NCI-H510A treated with DMSO at 0.1 percent for 48 hours (cell line): ENCODE measurements around the gene IL21R.
A peak's percentile ranks its signal among the peaks of the same experiment; 100 is the strongest.

Source experiments
- DNase-seq: peaks from one replicate; lab custom pipeline; 2025; lab: John Stamatoyannopoulos, UW

IL21R gene

DNA sequence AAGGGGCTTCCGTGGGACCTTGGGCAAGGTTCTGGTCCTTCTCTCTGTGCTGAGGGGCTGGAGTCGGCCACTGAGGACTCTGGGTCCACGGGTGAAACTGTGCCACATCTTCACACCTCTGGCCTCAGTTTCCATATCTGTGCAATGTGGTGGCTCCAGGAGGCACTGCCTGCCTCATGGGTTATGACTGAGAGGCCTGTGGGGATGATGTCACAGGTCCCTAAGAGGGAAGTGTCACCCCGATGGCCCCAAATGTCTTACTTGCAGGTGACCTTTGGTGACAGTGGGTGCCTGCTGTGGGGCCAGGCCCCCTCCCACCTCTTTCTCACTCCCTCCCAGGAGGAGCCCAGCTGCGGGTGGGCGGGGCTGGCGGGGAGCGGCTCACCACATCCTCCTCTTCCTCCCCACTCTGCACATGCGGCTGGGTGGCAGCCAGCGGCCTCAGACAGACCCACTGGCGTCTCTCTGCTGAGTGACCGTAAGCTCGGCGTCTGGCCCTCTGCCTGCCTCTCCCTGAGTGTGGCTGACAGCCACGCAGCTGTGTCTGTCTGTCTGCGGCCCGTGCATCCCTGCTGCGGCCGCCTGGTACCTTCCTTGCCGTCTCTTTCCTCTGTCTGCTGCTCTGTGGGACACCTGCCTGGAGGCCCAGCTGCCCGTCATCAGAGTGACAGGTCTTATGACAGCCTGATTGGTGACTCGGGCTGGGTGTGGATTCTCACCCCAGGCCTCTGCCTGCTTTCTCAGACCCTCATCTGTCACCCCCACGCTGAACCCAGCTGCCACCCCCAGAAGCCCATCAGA, at the start of gene IL21R:
TSS of gene IL21R (plus strand) at position 407 of the 801 bp plus-strand sequence. CDS start 27,898 bp downstream, outside the sequence.
- peak; percentile 39 for DNase-seq

DNA sequence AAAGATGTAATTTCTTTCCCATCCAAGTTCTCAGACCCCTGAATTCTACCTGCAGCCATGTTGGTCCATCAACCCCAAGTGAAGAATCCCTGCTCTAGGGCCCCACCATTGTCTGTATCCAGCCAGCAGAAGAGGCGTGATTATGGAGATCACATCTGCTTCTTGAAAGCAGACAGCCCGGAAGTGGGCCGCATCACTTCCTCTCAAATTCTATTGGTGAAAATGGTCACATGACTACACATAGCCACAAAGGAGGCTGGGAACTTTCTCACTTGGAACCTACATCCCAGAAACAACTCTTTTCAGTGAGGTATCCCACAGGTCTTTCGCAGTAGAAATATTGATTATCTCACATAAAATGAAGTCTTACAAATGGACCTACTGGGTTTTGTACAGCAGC, 48.1 kb upstream of the IL21R start:
- DNase-seq: no peak

DNA sequence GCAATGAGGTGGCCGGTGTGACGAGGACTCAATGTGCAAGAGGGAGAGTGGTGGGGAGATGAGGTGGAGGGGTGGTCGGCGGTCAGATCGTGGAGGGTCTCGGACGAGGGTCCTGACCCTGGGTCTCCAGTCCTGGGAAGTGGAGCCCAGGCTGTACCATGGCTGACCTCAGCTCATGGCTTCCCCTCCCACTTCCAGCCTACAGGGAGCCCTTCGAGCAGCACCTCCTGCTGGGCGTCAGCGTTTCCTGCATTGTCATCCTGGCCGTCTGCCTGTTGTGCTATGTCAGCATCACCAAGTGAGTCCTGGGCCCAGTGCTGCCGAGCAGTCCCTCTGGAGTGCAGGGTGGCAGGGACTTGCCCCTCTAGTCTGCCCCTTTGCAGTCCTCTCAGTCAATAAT, 46.4 kb upstream of the IL21R start:
- no peak for DNase-seq

DNA sequence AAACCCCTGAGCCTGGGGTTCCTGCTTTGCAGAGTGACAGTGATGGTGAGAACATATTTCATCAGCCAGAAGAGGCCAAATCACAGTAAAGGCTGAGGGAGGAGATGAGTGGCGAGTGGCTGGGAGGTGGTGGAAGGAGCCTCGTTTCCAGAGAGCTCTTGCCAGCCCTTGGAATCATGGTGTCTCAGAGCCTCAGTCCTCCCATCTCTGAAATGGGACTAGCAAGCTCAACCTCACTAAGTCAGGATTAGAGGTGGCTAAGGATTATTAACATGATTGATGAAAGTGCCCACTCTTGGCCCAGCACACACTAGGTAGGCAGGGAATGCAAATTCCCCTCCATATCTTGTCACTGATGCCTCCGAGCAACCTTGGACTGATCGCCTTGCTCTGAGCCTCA, 45.2 kb upstream of the IL21R start:
- DNase-seq: no peak

DNA sequence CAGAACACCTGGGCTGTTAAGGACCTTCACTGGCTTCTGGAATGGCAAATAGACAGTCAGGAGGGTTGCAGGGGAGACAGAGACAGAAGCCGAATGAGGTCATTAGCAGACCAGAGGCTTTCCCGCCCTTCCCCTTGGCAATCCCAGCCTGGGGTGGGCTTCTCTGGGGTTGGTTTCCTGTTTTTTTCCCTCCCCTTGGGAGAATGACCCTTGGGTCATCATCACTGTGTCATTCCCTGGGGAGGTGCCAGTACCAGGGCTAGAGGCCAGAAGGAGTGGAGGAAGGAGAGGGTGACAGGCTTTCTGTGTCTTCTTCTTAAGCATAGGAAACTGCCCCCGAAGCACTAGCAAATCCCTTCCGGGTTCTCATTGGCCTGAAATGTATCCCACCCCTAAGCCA, 42.9 kb upstream of the IL21R start:
- no peak for DNase-seq

DNA sequence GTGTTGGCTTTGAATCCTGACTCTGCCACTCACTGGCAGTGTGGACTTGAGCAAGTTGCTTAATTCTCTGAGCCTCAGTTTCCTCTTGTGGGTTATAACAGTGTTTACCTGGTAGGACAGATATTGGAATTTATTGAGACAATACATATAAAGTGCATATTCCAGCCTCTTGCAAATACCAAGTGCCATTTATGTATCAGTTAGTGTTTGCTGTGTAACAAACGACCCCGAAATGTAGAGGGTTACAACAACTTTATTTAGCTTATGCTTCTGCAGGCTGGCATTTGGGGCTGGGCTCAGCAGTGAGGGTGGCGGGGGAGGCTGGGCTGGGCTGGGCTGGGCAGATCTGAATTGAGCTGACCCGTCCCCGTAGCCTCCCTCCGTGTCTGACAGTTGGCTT, 42.4 kb upstream of the IL21R start:
- DNase-seq: no peak

DNA sequence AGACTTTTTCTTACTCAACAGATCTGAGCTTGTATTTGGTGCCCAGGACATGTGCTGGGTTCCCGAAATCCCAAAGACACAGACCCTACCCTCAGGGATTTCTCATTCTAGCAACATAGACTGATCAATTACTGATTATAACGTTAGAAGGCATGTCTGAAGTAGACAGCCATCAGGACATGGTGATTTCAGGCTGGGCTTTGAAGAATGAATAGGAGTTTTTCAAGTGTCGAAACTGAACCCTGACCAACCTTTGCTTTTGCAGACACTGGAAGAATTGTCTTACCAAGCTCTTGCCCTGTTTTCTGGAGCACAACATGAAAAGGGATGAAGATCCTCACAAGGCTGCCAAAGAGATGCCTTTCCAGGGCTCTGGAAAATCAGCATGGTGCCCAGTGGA, 40.0 kb upstream of the IL21R start:
- no peak for DNase-seq

DNA sequence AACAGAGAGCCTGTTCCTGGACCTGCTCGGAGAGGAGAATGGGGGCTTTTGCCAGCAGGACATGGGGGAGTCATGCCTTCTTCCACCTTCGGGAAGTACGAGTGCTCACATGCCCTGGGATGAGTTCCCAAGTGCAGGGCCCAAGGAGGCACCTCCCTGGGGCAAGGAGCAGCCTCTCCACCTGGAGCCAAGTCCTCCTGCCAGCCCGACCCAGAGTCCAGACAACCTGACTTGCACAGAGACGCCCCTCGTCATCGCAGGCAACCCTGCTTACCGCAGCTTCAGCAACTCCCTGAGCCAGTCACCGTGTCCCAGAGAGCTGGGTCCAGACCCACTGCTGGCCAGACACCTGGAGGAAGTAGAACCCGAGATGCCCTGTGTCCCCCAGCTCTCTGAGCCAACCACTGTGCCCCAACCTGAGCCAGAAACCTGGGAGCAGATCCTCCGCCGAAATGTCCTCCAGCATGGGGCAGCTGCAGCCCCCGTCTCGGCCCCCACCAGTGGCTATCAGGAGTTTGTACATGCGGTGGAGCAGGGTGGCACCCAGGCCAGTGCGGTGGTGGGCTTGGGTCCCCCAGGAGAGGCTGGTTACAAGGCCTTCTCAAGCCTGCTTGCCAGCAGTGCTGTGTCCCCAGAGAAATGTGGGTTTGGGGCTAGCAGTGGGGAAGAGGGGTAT, 39.3 kb upstream of the IL21R start:
- no peak for DNase-seq

DNA sequence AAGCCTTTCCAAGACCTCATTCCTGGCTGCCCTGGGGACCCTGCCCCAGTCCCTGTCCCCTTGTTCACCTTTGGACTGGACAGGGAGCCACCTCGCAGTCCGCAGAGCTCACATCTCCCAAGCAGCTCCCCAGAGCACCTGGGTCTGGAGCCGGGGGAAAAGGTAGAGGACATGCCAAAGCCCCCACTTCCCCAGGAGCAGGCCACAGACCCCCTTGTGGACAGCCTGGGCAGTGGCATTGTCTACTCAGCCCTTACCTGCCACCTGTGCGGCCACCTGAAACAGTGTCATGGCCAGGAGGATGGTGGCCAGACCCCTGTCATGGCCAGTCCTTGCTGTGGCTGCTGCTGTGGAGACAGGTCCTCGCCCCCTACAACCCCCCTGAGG, 38.7 kb upstream of the IL21R start:
- no peak for DNase-seq

DNA sequence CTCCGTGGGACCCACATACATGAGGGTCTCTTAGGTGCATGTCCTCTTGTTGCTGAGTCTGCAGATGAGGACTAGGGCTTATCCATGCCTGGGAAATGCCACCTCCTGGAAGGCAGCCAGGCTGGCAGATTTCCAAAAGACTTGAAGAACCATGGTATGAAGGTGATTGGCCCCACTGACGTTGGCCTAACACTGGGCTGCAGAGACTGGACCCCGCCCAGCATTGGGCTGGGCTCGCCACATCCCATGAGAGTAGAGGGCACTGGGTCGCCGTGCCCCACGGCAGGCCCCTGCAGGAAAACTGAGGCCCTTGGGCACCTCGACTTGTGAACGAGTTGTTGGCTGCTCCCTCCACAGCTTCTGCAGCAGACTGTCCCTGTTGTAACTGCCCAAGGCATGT, 38.2 kb upstream of the IL21R start:
- DNase-seq: peak; percentile 10

DNA sequence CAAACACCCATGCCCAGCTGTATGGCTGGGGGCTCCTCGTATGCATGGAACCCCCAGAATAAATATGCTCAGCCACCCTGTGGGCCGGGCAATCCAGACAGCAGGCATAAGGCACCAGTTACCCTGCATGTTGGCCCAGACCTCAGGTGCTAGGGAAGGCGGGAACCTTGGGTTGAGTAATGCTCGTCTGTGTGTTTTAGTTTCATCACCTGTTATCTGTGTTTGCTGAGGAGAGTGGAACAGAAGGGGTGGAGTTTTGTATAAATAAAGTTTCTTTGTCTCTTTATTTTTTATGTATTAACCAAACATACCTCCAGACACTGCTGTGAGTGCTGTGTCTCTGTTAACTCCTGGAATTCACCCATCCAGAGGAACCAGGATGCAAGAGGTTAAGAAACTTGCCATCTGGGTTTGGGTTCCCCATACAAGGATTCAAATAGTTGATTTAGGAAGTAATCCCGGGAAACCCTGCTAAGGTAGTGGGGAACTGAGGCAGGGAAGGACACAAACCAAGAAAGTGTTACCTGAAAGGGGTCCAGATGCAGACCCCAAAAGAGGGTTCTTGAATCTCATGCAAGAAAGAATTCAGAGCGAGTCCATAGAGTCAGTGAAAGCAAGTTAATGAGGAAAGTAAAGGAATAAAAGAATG, 37.4 kb upstream of the IL21R start:
- peak; percentile 51 for DNase-seq

DNA sequence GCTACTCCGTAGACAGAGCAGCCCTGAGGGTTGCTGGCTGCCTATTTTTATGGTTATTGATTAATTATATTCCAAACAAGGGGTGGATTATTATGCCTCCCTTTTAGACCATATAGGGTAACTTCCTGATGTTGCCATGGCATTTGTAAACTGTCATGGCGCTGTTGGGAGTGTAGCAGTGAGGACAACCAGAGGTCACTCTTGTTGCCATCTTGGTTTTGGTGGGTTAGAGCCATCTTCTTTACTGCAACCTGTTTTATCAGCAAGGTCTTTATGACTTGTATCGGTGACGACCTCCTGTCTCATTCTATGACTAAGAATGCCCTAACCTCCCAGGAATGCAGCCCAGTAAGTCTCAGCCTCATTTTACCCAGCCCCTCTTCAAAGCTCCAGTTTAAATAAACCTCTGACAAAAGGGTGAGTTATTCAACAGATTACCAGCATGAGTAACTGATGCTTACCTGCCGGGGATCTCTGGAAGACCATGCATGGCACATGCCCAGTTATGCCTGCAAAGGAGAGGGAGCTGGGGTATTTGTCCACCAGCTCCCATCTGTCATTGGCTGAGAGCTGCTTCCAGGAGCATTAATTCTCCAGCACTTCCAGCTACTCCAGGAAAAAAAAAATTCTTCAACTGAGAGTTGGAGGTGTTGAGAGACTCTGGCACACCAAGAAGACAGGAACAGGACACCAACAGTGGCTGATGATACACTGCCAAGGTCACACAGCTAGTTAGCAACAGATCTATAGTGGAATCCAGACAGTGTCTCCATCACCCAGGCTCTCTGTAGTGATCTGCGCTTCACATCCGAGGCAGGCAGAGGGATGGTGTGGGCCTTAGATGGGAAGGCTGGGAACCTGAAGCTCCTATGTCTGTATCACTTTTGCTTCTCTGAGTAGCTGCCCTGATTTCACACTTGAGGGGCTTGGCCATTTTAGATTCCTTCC, 36.6 kb upstream of the IL21R start:
- DNase-seq: no peak

DNA sequence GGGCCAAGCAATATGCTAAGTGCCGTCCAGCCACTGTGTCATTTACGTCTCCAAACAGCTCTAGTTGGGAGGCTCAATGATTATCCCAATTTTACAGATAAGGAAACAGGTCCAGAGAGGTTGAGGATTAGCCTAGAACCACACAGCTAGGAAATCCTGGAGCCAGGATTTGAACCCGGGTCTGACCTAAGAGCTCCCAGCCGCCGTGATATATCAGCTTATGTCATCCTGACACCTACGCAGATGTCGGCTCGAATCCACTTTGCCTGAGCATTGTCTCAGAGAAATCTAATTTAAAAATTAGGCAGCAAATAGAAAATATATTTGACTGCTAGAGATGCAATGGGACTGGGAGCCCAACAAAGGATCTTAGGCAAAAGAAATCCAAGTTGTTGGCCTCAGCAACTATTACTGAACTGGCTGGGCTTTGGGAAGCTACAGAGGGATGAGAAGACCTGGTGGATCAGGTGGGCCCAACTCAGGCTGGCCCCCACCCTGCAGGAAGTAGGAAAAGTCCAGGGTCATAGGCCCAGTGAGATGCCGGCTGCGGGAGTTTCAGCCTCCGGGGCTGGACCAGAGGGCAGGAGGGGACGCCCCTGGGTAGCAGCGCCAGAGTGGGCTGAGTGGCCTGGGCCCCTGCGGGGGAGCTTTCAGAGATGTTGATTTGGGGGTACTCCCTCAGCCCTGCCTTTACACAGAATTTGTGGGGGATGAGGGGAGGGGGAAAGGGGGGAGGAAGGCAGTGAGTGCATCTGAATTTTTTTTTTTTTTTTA, 35.1 kb upstream of the IL21R start:
- no peak for DNase-seq

DNA sequence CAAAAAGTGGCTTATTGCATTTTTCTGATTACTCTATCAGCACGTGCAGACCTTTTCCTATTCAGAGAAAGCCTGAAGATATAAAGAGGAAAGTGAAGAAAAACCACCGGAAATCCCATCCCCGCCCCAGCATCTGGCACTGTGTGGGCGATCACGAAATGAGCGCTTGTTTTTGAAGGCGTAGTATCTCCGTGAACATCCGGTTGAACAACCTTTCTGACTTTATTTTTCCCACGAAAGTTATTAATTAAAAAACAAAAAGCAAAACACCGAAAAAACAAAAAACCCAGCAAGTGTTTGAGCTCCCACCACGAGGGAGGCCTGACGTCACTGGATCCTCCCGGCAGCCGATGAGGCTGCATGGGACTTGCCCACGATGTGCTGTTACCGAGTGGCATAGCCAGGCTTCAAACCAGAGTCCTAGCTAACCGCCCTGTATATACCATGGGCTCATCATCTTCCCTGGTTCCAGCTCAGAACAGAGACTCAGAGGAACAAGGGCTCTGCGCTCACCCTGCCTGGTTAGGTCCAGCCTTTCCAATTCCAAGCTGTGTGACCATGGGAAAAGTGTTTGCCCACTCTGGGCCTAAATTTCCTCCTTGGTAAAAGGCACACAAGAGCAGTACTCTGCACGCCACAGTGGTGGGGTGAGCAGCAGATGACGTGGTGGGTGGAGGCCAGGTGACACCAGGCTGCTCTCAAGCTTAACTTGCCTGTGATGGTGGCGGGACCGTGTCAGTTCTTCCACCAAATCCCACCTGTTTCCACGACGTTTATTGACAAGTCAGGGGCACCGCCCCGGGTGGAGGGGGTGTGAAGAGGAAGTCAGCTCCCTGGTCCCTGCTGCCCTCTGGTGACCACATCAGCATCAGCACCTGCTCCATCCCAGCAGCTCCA, 34.3 kb upstream of the IL21R start:
- DNase-seq: peak; percentile 34

DNA sequence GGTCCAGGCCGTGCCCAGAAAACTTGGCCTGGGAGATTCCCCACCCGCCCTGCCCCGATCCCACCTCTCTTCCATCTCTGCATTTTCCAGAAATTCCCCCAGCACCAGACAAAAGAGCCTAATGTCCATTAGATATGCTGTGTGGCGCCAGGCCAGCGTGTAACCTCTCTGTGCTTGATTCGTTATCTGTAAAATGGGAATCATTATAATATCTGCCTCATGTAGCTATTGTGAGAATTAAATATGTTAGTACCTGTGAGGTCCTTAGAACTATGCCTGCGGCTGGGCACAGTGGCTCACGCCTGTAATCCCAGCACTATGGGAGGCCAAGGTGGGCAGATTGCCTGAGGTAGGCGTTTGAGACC, 33.6 kb upstream of the IL21R start:
- no peak for DNase-seq

DNA sequence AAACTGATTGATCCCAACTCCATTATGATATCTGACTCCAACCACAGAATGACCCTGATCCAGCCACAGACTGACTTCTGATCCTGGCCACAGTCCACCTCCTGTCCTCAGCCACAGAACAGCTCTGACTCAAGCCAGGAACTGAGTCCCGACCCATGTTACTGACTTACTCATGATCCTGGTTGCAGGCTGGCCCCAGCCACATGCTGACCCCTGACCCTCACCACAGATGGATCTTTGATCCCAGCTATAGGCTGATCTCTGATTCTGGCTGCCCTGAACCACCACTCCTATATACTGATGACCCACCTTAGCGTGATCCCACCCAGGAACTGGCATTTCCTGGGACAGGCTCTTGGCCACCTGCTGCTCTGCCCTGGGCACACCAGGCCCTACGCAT, 32.2 kb upstream of the IL21R start:
- no peak for DNase-seq

DNA sequence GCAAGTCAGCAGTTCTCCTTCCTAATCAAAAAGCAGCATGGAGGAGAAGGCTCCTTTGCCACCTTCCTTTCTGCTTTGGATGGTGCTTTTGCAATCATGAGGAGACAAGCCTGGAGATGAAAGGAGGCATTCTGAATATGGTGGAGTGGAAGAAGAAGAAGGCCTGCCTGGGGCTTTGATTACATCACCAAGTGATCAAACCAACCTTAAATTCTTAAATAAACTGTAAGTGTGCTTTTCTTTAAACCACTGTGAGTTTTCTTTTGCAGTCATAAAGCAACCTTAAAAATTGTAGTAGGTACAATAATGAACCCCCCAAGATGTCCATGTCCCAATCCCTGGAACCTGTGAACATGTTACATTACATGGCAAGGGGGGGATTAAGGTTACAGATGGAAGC, 31.7 kb upstream of the IL21R start:
- DNase-seq: no peak

DNA sequence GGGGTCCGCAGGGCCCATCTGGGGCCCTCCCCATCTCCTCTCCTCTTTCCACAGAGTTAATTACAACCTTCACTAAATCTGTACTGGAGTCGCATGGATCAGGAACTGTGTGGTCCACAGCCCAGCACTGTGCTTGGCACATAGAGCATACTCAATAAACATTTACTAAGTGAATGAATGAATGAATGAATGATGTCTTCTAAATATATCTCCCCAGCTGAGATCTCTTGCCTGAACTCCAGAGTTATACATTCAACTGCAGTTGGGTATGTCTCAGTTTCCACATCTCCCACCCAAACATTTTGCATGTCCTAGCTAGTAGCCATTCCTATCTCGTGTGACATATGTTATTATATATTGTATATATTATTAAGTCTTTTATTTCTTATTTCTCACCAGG, 28.7 kb upstream of the IL21R start:
- DNase-seq: no peak

DNA sequence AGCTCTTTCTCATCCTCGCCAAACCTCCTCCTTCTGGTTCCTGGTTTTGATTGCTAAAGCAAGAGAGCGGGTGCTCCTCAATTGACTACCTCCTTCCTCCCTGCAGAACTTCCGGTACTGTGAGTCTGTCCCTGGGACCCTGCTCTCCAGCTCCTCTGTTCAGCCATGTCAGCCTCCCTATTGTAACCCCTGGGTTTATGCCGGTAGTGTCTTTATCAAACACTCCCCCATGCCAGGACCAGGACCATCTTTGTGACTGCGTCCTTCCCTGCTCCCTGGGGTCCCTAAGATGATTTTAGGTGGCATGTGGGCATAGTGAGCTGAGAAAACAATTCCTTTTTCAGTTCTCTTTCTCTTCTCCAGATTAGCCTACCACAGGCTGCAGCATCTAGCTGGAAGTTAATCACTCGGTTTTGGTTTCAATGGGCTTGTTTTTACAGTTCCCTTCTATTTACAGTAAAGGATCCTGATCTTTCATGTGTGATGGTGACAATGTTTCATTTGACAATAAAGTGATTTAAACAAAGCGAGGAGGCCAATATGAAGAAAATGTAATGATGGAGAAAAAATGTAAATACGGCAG, 27.7 kb upstream of the IL21R start:
- DNase-seq: no peak
